Activated T-cell treated with anti-CD3 and anti-CD28 coated beads, Interleukin-2, amount 50 U/mL, for 72 hours (primary cell): ENCODE measurements around the gene ZNF304. TPM values are rescaled to one million over a fixed set of nuclear protein-coding genes. Genes with fewer than 3 reads are reported as not detected.
A peak's percentile ranks its signal among the peaks of the same experiment; 100 is the strongest.

Source experiments
- ATAC-seq, 2 donors: fragments of 150-1000 bp; cut with Tn5 transposase; replicated peaks in 1 of 2; 2 replicates each; pipeline ENCODE4 v1.10.0; 2021; ENCODE audit warnings: moderate library complexity in 2 of 2, mild to moderate bottlenecking in 1 of 2
- DNase-seq, 2 donors: peaks; one replicate each; pipeline ENCODE4 v3.0.0; 2021 to 2022; ENCODE audit warnings: mixed read lengths in 1 of 2
- H3K27ac Mint-ChIP-seq: one replicate; pipeline ENCODE4 v1.8.0; 2022; ENCODE audit warnings: mild to moderate bottlenecking, moderate library complexity, mixed read lengths
- H3K27me3 Mint-ChIP-seq: one replicate; pipeline ENCODE4 v1.8.0; 2022; ENCODE audit warnings: low read depth, mixed read lengths
- H3K36me3 Mint-ChIP-seq, 2 donors: one replicate each; pipeline ENCODE4 v1.8.0; 2022; ENCODE audit warnings: mixed read lengths in 2 of 2, mild to moderate bottlenecking in 1 of 2; ENCODE audit not compliant: insufficient read depth in 2 of 2
- H3K4me1 Mint-ChIP-seq: one replicate; pipeline ENCODE4 v1.8.0; 2022; ENCODE audit warnings: low read depth, mixed read lengths
- H3K4me3 Mint-ChIP-seq, 2 donors: one replicate each; pipeline ENCODE4 v1.8.0; 2022; ENCODE audit warnings: mild to moderate bottlenecking in 2 of 2, mixed read lengths in 2 of 2, moderate library complexity in 2 of 2
- H3K9me3 Mint-ChIP-seq, 2 donors: one replicate each; pipeline ENCODE4 v1.8.0; 2022; ENCODE audit warnings: mixed read lengths in 2 of 2
- total RNA-seq, 2 donors: library from RNA; stranded (reverse); gene quantifications; one replicate each; pipeline ENCODE4 v1.2.3, GENCODE V29; 2022

ZNF304 gene
- total RNA-seq, 2 donors from 2014 or later, result 8.1 to 8.3 TPM

- peaks cover 22% of the 10 kb centered on the region for H3K4me1 Mint-ChIP-seq
- DNase-seq, result no peak
- H3K27me3 Mint-ChIP-seq, result no peaks in the 10 kb centered on the region
- no peak for ATAC-seq
- no peak overlapping the region for H3K4me3 Mint-ChIP-seq
- H3K9me3 Mint-ChIP-seq, result peaks cover 5 to 21% of the 10 kb centered on the region in 2 donors
- peaks cover 63 to 80% of the 10 kb centered on the region in 2 donors for H3K36me3 Mint-ChIP-seq
- H3K27ac Mint-ChIP-seq, result no peak overlapping the region
These were observed 26.1 kb upstream of the ZNF304 start for GRCh38 chr19:57324992-57325391.

- DNase-seq, result no peak
- H3K27ac Mint-ChIP-seq, result no peak overlapping the region
- no peaks in the 10 kb centered on the region for H3K27me3 Mint-ChIP-seq
- H3K4me1 Mint-ChIP-seq, result no peaks in the 10 kb centered on the region
- peaks cover 3 to 14% of the 10 kb centered on the region in 2 donors for H3K9me3 Mint-ChIP-seq
- ATAC-seq, result no peak
- no peak overlapping the region for H3K4me3 Mint-ChIP-seq
- peaks cover 45 to 76% of the 10 kb centered on the region in 2 donors for H3K36me3 Mint-ChIP-seq
These were observed 23.1 kb upstream of the ZNF304 start for GRCh38 chr19:57327993-57328392.

GRCh38 chr19:57334191-57334590 lies 16.9 kb upstream of the ZNF304 start:
- peaks cover 7 to 42% of the 10 kb centered on the region in 2 donors for H3K36me3 Mint-ChIP-seq
- peaks cover 5 to 9% of the 10 kb centered on the region in 2 donors for H3K9me3 Mint-ChIP-seq
- H3K4me3 Mint-ChIP-seq, result no peak overlapping the region
- ATAC-seq (no peak), DNase-seq (no peak)
- no peaks in the 10 kb centered on the region for H3K27me3 Mint-ChIP-seq
- no peaks in the 10 kb centered on the region for H3K4me1 Mint-ChIP-seq
- no peak overlapping the region for H3K27ac Mint-ChIP-seq

GRCh38 chr19:57338877-57339276 lies 12.2 kb upstream of the ZNF304 start:
- Mint-ChIP-seq H3K27me3 (no peaks in the 10 kb centered on the region), H3K27ac (no peak overlapping the region), H3K36me3 (peaks cover 6 to 23% of the 10 kb centered on the region in 2 donors), H3K4me3 (no peak overlapping the region), H3K9me3 (peaks cover 13 to 14% of the 10 kb centered on the region in 2 donors), H3K4me1 (no peaks in the 10 kb centered on the region)
- ATAC-seq (no peak), DNase-seq (no peak)

- peaks cover 9 to 12% of the 10 kb centered on the region in 2 donors for H3K9me3 Mint-ChIP-seq
- DNase-seq, result no peak
- H3K4me3 Mint-ChIP-seq, result no peak overlapping the region
- H3K27me3 Mint-ChIP-seq, result no peaks in the 10 kb centered on the region
- H3K27ac Mint-ChIP-seq, result no peak overlapping the region
- ATAC-seq, result no peak
- no peaks in the 10 kb centered on the region for H3K4me1 Mint-ChIP-seq
- peaks cover 1 to 7% of the 10 kb centered on the region in 2 donors for H3K36me3 Mint-ChIP-seq
These were observed 8.5 kb upstream of the ZNF304 start for GRCh38 chr19:57342582-57342981.

- Mint-ChIP-seq H3K27me3 (no peaks in the 10 kb centered on the region), H3K4me1 (peaks cover 29% of the 10 kb centered on the region), H3K4me3 (no peak overlapping the region), H3K27ac (no peak overlapping the region), H3K9me3 (peaks cover 14 to 15% of the 10 kb centered on the region in 2 donors), H3K36me3 (peaks cover 25 to 28% of the 10 kb centered on the region in 2 donors)
- ATAC-seq, result no peak
- DNase-seq, result no peak
These were observed 2.9 kb upstream of the ZNF304 start for GRCh38 chr19:57348136-57348535.

GRCh38 chr19:57351867-57352266 lies 796 bp downstream of the ZNF304 start:
- no peak for DNase-seq

GRCh38 chr19:57355916-57356315 lies 4.8 kb downstream of the ZNF304 start:
- peaks cover 65 to 74% of the 10 kb centered on the region in 2 donors for H3K36me3 Mint-ChIP-seq
- no peak for DNase-seq
- H3K4me1 Mint-ChIP-seq, result peaks cover 29% of the 10 kb centered on the region
- no peak for ATAC-seq
- H3K4me3 Mint-ChIP-seq, result no peak overlapping the region
- no peaks in the 10 kb centered on the region for H3K27me3 Mint-ChIP-seq
- H3K9me3 Mint-ChIP-seq, result peaks cover 19 to 33% of the 10 kb centered on the region in 2 donors
- no peak overlapping the region for H3K27ac Mint-ChIP-seq

More at GRCh38 chr19:57351867-57352266, 796 bp downstream of the ZNF304 start:
- Mint-ChIP-seq H3K36me3 (peaks cover 51 to 61% of the 10 kb centered on the region in 2 donors), H3K4me3 (peak overlapping the region; percentile 98 to 99), H3K27ac (no peak overlapping the region), H3K9me3 (peaks cover 19 to 29% of the 10 kb centered on the region in 2 donors), H3K27me3 (no peaks in the 10 kb centered on the region), H3K4me1 (peaks cover 36% of the 10 kb centered on the region)
- no peak for ATAC-seq

GRCh38 chr19:57357406-57357805 lies 6.3 kb downstream of the ZNF304 start:
- Mint-ChIP-seq H3K27ac (no peak overlapping the region), H3K4me1 (peaks cover 15% of the 10 kb centered on the region), H3K36me3 (peaks cover 56 to 67% of the 10 kb centered on the region in 2 donors), H3K9me3 (peaks cover 18 to 32% of the 10 kb centered on the region in 2 donors), H3K4me3 (no peak overlapping the region), H3K27me3 (no peaks in the 10 kb centered on the region)
- no peak for ATAC-seq
- no peak for DNase-seq

- no peak overlapping the region for H3K4me3 Mint-ChIP-seq
- H3K9me3 Mint-ChIP-seq, result peaks cover 16 to 31% of the 10 kb centered on the region in 2 donors
- no peak for DNase-seq
- no peak for ATAC-seq
- no peak overlapping the region for H3K27ac Mint-ChIP-seq
- peaks cover 56 to 65% of the 10 kb centered on the region in 2 donors for H3K36me3 Mint-ChIP-seq
- H3K4me1 Mint-ChIP-seq, result peaks cover 19% of the 10 kb centered on the region
- H3K27me3 Mint-ChIP-seq, result no peaks in the 10 kb centered on the region
These were observed 8.2 kb downstream of the ZNF304 start for GRCh38 chr19:57359300-57359699.

GRCh38 chr19:57362419-57362818 lies 11.3 kb downstream of the ZNF304 start:
- H3K36me3 Mint-ChIP-seq, result peaks cover 32 to 38% of the 10 kb centered on the region in 2 donors
- peaks cover 14 to 18% of the 10 kb centered on the region in 2 donors for H3K9me3 Mint-ChIP-seq
- H3K4me1 Mint-ChIP-seq, result peaks cover 20% of the 10 kb centered on the region
- H3K27ac Mint-ChIP-seq, result peak overlapping the region; percentile 86
- H3K27me3 Mint-ChIP-seq, result no peaks in the 10 kb centered on the region
- DNase-seq, result no peak
- peak overlapping the region; percentile 96 to 97 for H3K4me3 Mint-ChIP-seq
- ATAC-seq, result no peak

GRCh38 chr19:57362997-57363687 lies 12.1 kb downstream of the ZNF304 start, which contains the start of the genes TRAPPC2B and ZNF547:
Gene TRAPPC2B (plus strand): TSS chr19:57363551. CDS start chr19:57364834, 1,283 bp downstream.
Gene ZNF547 (plus strand): TSS chr19:57363551. CDS start chr19:57368556, 5,005 bp downstream.
- Mint-ChIP-seq H3K36me3 (peaks cover 26 to 34% of the 10 kb centered on the region in 2 donors), H3K27me3 (no peaks in the 10 kb centered on the region), H3K9me3 (peaks cover 13 to 14% of the 10 kb centered on the region in 2 donors), H3K27ac (peak within 1 kb of the TSS; percentile 86), H3K4me3 (peak within 1 kb of the TSS; percentile 96 to 97), H3K4me1 (peaks cover 20% of the 10 kb centered on the region)
- peak; percentile 96 for ATAC-seq
- DNase-seq, result peak; percentile 98

GRCh38 chr19:57363688-57364181 lies 12.7 kb downstream of the ZNF304 start:
- Mint-ChIP-seq H3K27me3 (no peaks in the 10 kb centered on the region), H3K36me3 (peaks cover 22 to 30% of the 10 kb centered on the region in 2 donors), H3K4me3 (peak overlapping the region; percentile 96 to 97), H3K4me1 (peaks cover 20% of the 10 kb centered on the region), H3K9me3 (peaks cover 14 to 18% of the 10 kb centered on the region in 2 donors), H3K27ac (peak overlapping the region; percentile 80)
- ATAC-seq (no peak), DNase-seq (no peak)
